NCI-H446 (cell line): ENCODE measurements around the gene WDR91.
"Not testable (repeated sequence)": the region's sequence is repeated elsewhere in the genome, so short reads cannot be mapped to it uniquely, and the experiment has no call there.

ENCODE experiments used
- DNase-seq, 2 experiments: peaks; one replicate each; lab custom pipeline; 2025; lab: John Stamatoyannopoulos, UW

WDR91 gene

GRCh38 chr7:135179321-135179925 lies 31.9 kb downstream of the WDR91 start:
- no peak for DNase-seq

GRCh38 chr7:135178364-135178763 lies 33.0 kb downstream of the WDR91 start:
- no peak for DNase-seq

- no peak for DNase-seq
Observed at GRCh38 chr7:135177028-135177696, 34.2 kb downstream of the WDR91 start.

- DNase-seq, result no peak
Observed at GRCh38 chr7:135175931-135176330, 35.4 kb downstream of the WDR91 start.

GRCh38 chr7:135174941-135175340 lies 36.4 kb downstream of the WDR91 start:
- no peak for DNase-seq

- not testable (repeated sequence) for DNase-seq
Observed at GRCh38 chr7:135173916-135174315, 37.4 kb downstream of the WDR91 start.

GRCh38 chr7:135171581-135172291 lies 39.6 kb downstream of the WDR91 start:
- not testable (repeated sequence) for DNase-seq

- not testable (repeated sequence) for DNase-seq
Observed at GRCh38 chr7:135170998-135171481, 40.3 kb downstream of the WDR91 start.

GRCh38 chr7:135170274-135170997 lies 40.9 kb downstream of the WDR91 start, which contains the start of gene CYREN:
CYREN (minus strand) TSS chr7:135170707; CDS start chr7:135168922, 1,785 bp downstream.
- DNase-seq, result peak; percentile 67 to 91

GRCh38 chr7:135169964-135170273 lies 41.4 kb downstream of the WDR91 start:
- DNase-seq, result no peak

GRCh38 chr7:135169141-135169963 lies 42.0 kb downstream of the WDR91 start:
- no peak for DNase-seq

GRCh38 chr7:135168489-135169140 lies 42.7 kb downstream of the WDR91 start:
- no peak for DNase-seq

- no peak for DNase-seq
Observed at GRCh38 chr7:135168001-135168400, 43.3 kb downstream of the WDR91 start.

- no peak for DNase-seq
Observed at GRCh38 chr7:135167365-135167917, 43.9 kb downstream of the WDR91 start.

- no peak for DNase-seq
Observed at GRCh38 chr7:135166338-135166990, 44.9 kb downstream of the WDR91 start.

GRCh38 chr7:135165862-135166261 lies 45.5 kb downstream of the WDR91 start:
- no peak for DNase-seq

- DNase-seq, result no peak
Observed at GRCh38 chr7:135164357-135165061, 46.8 kb downstream of the WDR91 start.

- DNase-seq, result no peak
Observed at GRCh38 chr7:135162382-135163001, 48.8 kb downstream of the WDR91 start.

- no peak for DNase-seq
Observed at GRCh38 chr7:135161669-135162068, 49.7 kb downstream of the WDR91 start.
